ENCODE results near the gene GREB1L.
"Not testable (repeated sequence)": the region's sequence is repeated elsewhere in the genome, so short reads cannot be mapped to it uniquely, and the experiment has no call there.

The GREB1L gene

DNA sequence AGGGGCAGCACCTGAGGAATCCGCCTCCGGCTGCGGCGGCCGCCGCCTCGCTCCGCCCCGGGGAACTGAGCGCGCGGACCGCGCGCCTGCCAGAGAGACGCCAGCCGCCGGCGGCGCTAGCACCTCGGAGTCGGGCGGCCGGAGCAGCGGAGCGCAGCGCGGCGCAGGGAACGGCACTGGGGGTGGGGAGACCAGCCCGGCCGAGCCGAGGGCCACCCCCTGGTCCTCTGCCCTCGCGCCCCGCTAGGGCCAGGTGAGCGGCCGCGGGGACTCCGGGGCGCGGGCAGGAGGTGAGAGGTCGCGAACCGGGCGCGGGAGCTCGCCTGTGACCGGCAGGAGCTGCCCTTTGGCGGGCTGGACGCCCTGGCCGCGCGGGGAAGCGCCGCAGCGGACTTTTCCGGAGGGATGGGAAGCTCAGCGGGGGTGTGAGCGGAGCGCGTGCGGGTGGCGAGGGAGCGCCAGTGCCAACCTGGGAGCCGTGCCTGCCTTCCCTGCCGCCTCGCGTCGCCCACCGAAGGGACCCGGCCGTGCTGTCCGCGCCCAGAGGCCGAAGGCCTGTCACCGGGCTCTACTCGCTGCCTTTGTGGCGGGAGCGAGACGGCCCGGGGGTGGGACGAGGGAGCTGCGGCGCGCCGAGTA, at the start of gene GREB1L:
Gene GREB1L (plus strand): TSS at position 92 of the 639 bp plus-strand sequence. CDS start 141,287 bp downstream, outside the sequence.
- no peak for DNase-seq (ENCODE audit: low read depth)

- DNase-seq (ENCODE audit: low read depth), result no peak
These were observed 49.8 kb upstream of the GREB1L start for GRCh38 chr18:21192308-21192624.

DNA sequence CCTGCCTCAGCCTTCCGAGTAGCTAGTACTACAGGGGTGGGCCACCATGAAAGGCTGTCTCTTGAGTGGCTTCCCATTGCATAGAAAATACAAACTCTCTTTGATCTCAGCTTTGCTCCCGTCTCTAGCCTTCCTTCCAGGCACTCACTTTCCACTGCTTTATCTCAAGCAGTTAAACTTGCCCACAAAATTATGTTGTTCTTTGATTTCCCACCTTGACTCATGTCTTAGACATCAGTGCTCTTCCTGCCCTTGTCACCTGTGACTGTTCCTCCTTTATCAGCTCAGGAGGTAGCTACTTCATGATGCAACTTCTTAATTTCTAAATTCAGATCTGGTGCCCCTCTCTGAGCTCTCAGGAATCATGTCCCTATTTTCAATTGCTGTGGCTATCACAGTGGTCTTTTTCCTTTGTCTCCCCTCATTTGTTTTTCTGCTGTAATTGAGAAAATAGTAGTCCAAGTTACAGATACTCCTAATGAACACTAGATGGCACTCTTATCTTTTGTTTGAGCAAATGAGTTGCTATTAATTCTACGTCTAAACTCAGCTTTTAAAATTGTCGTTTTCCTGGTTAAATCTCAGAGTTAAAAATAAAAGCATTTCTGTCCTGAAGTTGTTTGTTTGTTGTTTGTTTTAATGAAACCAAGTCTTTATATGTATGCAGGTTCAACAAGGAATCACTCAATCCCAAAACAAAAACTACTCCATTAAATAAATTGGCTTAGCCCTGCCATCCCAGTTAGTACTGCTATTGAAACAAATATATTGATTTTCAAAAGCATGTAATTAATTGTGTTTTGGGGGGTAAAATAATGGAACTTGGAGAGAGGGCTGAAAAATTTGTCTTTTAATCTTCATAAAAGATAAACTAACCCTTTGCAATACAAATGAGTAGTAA, 46.9 kb upstream of the GREB1L start:
- no peak for DNase-seq (ENCODE audit: low read depth)

GRCh38 chr18:21196426-21196825, 45.6 kb upstream of the GREB1L start:
- DNase-seq (ENCODE audit: low read depth), result no peak

DNA sequence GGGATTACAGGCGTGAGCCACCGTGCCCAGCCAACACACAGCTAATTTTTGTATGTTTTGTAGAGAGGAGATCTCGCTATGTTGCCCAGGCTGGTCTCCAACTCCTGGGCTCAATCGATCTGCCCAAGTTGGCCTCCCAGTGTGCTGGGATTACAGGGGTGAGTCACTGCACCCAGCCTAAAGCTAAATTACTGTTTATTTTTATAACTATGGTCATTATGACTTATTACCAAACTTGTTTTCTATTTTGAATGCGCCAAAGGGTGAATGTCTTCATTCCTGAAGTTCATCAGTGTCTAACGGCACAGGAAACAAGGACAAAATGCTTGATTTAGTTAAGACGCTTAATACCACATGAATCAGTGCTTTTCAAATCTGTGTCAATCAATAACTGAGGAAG, 38.9 kb upstream of the GREB1L start:
- DNase-seq (ENCODE audit: low read depth), result no peak

DNA sequence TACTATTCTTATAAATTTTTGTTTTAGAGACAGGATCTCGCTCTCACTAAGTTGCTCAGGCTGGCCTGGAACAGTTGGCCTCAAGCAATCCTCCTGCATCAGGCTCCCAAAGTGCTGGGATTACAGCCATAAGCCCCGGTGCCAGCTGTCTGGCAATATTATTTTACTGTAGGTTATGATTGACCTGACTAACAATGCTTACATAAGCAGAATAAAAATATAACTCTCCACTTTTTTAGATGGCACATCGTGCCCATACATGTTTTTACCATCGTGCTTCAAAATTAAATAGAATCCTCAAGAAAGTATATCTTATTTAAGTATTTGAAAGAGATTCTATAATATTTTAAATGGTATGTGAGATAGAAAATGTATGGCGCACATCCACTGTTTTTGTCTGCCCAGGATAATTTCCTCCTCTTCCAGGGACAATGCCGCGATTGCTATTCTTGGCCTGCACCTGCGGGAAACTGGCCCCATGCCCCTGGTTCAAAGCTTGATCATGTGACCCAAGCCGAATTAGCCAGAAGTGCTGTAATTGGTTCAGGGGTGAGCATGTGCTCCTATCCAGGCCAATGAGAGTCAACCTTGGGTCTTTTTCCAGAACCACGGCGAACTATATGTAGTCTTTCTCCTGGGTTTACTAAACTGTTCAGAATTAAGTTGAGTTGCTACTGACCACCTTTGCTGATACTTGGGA, 38.3 kb upstream of the GREB1L start:
- no peak for DNase-seq (ENCODE audit: low read depth)

GRCh38 chr18:21205695-21206094, 36.3 kb upstream of the GREB1L start:
- no peak for DNase-seq (ENCODE audit: low read depth)

DNA sequence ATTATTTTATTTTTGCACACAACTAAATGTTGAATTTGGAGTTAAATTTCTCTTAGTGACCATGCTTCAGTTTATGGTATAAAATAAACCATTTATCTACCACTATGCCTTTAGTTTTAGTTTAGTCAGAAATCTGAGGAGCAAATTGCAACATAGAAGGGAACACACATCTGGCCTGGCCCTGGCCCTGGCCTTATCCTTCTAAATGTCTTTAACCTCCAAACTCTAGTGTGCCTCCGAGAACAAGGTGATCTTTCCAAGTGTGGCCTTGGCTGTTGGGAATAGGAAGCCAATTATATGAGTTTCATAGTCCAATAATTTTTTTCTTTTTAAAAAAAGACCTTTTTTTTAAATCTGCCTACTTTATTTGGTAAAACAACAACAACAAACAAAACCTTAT, 31.8 kb upstream of the GREB1L start:
- no peak for DNase-seq (ENCODE audit: low read depth)

DNA sequence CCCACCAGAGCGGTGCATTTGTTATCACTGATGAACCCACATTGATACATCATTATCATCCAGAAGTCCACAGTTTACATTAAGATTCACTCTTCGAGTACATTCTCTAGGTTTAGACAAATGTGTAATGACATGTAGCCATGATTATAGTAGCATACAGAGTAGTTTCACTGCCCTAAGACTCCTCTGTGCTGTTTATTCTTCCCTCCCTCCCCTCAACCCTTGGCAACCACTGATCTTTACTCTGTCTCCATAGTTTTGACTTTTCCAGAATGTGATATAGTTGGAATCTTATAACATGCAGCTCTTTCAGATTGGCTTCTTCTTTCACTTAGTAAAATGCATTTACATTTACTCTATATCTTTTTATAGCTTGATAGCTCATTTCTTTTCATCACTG, 31.2 kb upstream of the GREB1L start:
- DNase-seq (ENCODE audit: low read depth), result no peak

DNA sequence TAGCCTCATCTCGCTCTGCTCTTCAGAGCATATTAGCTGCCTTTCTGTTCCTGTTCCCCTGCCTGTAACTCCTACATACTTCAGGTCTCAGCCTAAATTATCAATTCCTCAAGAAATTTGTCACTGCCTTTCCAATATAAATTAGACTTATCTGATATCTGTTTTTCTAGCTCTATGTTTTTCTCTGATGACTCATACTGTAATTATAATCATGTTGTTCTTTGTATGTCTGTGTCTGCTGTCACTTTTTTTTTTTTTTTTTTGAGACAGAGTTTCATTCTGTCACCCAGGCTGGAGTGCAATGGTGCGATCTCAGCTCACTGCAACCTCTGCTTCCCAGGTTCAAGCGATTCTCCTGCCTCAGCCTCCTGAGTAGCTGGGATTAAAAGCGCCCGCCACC, 27.6 kb upstream of the GREB1L start:
- not testable (repeated sequence) for DNase-seq (ENCODE audit: low read depth)

DNA sequence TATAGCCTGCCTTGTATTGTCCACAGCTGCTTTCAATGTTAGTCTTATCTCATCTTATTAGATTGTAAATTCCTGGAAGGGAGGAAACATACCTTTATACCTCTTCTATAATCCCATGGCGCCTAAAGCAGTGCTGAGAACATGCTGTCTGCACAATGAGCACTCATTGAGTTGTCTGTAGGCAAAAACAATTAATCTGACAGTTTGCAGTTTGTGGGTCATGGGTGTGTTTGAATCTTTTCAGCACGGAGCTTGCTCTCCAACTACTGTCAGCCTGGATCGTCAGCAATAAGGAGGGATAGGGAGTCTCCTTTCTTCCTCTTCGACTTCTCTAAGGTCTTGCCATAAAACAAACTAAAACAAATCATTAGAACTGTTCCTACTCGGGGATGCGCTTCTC, 26.5 kb upstream of the GREB1L start:
- no peak for DNase-seq (ENCODE audit: low read depth)

DNA sequence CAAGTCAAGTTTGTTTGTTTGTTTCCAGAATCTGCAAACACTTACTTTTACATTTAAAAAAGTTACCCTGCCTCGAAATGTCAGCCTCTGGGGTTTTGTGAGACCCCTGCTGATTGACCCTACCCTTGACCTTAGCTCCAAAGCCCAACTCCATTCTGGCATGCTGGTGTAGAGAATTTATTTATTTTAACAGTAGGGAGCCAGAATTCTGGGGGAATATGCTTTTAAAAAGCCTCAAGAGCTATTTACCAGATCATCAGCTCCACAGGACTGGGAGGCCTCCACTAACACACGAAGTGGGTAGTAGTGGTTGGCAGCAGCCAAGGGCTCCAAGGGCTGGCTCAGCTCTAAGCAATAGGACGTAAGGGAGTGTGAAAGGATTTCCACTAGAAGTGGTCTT, 23.2 kb upstream of the GREB1L start:
- no peak for DNase-seq (ENCODE audit: low read depth)

GRCh38 chr18:21230436-21230835, 11.6 kb upstream of the GREB1L start:
- no peak for DNase-seq (ENCODE audit: low read depth)

- no peak for DNase-seq (ENCODE audit: low read depth)
These were observed 557 bp upstream of the GREB1L start for GRCh38 chr18:21241301-21242048.

GRCh38 chr18:21242780-21243401, 859 bp downstream of the GREB1L start:
- DNase-seq (ENCODE audit: low read depth), result no peak

DNA sequence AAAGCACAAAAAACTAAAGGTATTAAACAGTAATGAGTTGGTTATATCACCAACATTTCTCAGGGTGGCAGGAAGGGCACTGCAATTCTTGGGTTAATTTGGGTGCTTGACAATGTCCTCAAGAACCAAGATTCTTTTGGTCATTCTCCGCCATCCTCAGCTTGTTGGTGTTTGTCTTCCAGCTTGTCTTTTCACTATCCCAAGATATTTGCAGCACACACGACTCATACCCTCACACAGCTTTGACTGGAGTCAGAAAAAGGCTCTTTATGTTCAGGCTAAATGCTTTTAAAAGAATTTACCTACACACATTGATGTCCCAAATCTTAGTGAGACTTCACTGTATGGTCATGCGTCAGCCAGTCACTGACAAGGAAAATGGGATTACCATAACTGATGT, 12.5 kb downstream of the GREB1L start:
- no peak for DNase-seq (ENCODE audit: low read depth)

DNA sequence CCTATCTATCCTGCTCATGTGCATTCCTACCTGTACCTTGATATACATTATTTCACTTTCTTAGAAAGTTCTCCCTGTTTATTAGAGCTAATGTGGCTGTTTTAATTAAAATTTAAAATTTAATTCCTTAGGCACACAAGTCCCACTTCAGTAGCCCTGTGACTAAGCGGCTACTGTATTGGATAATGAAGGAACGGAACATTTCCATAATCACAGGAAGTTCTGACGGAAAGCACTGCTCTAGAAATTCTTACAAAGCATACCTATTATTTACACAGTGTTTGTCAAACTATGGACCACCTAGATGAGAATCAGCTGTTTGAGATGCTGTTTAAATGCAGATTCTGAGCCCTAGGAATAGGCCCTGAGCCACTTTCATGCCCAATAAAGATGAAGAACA, 13.2 kb downstream of the GREB1L start:
- no peak for DNase-seq (ENCODE audit: low read depth)

GRCh38 chr18:21257386-21257785, 15.4 kb downstream of the GREB1L start:
- no peak for DNase-seq (ENCODE audit: low read depth)

DNA sequence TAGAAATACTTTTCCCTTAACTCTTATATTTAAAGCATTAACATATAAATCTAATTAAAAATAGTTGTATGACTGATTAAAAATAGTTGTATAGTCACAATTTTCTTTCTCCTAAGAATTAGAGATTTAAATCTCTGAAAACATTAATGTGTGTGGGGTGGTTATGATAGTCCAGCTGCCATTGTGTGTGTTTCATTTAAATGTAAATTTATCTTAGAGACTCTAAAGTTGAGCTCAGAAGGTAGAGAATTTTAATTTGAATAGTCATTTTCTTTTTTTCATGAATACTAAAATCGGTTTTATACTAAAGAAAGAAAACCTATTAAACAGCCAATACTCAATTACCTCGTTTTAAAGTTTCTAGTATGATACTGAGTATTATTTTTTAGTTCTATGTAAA, 18.6 kb downstream of the GREB1L start:
- DNase-seq (ENCODE audit: low read depth), result no peak

GRCh38 chr18:21261352-21261751, 19.3 kb downstream of the GREB1L start:
- no peak for DNase-seq (ENCODE audit: low read depth)

DNA sequence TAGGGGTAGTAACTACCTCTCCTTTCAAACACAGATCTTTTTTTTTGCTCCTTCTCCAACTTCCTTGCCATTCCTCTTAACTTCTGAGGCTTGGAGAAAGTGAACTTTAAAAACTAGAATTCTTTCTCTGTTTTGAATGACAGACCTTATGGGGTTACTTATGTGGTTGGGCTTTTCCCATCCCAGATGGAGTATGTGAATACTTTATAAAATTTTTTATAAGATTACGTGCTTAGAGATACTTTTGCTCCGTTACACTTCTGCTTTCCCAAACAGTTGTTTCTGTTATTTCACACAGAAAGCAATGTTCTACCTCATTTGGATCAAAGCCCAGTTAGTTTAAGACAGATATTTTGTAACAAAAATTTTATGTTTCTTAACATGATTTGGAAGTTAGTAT, 20.2 kb downstream of the GREB1L start:
- no peak for DNase-seq (ENCODE audit: low read depth)

DNA sequence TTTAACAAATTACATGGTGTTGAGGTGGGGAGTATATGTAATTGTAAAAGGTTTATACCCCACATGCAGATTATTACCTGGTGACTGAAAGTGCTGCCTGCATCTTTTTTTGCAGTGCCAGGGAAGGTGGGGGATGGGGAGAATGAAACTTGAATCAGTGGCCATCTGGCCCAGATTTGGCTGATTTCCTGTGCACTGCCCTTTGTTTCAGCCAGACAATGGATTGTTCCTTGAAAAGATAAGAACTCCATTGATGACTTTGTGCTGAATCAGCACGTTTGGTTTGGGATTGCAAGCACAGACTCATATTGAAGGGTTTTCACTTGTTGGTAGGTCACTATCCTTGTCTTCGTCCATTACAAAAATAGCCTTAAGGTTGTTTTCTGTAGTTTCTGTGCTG, 20.9 kb downstream of the GREB1L start:
- no peak for DNase-seq (ENCODE audit: low read depth)
